Astrocyte of the hippocampus (primary cell): ENCODE measurements around the gene PFKFB3.
A peak's percentile ranks its signal among the peaks of the same experiment; 100 is the strongest.
"Not testable (repeated sequence)": the region's sequence is repeated elsewhere in the genome, so short reads cannot be mapped to it uniquely, and the experiment has no call there.

Source experiments
- DNase-seq: peaks from one replicate; pipeline ENCODE4 v3.0.0; 2011; ENCODE audit warnings: low read depth, low spot score

The PFKFB3 gene

DNA sequence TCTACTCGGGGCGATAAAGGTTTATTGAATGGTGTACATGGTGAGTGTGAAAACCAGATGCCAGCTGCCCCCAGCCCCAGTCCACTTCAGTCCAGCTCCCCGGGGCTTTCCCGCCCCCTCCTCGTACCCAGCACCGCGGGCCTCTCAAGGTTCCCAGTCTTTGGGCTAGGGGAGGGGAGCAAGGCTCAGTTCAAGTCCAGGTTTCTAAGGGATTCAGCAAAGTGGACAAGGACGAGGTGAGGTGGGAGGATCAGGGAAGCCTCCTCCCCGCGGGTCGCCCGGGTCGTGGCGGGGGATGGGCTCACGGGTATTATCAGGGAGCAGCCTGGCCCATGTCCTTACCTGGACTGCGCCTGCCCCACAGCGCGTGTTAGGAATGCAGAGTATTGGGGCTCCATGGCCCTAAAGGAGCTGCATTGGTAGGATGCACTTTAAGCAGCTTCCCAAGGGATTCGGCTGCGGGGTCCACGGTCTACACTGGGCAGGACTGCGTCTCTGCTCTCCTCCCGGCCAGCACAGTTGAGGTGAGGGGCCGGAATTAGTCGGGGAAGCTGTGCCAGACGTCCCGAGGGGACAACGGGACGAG, 541 bp upstream of the PFKFB3 start:
- no peak for DNase-seq

DNA sequence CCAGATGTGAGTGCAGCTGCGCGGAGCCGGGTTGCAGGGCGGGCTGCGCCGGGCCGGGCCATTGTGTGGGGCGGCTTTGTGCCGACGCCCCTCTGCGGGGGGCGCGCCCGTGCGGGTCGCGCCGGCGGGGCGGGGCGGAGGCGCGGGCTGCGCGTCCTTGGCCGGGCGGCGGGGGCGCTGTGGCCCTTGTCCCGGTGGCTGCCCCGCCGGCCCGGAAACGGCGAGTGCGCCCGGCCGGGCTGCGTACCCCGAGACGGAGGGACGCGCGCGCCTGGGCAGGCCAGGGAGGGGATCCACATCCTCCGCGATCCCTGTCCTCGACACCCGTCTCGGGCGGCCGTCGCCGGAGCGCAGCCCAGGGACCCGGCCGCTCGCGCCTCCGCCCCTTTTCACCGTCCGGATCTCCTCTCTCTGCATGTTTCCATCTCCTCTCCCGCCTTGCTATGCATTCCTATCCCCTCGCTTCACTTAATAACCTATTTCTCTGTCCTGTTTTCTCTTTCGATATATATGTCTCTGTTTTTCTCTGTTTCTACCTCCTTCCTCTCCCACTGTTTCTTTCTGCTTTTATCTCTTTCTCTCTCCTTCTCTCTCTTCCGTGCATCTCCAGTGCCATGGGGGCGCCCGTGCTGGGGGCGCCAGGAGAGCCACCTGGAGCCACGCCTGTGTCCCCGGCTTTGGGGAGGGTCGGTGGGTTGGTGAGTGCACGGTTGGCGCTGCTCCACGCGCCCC, 765 bp downstream of the PFKFB3 start:
- peak; percentile 89 for DNase-seq

DNA sequence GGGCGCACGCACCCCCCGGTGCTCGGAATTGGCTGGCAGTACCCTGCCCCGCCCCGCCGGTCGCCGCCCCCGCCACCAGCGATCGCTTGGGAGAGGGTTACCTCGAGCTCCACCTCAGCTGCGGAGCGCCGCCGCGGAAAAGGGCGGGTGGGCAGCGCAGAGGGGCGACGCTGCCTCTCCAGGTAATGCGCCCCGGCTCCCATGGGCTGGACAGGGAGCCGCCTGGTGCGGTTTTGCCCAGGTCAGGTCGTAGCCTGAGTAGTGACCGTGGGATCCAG, 1.3 kb downstream of the PFKFB3 start:
- peak; percentile 66 for DNase-seq

DNA sequence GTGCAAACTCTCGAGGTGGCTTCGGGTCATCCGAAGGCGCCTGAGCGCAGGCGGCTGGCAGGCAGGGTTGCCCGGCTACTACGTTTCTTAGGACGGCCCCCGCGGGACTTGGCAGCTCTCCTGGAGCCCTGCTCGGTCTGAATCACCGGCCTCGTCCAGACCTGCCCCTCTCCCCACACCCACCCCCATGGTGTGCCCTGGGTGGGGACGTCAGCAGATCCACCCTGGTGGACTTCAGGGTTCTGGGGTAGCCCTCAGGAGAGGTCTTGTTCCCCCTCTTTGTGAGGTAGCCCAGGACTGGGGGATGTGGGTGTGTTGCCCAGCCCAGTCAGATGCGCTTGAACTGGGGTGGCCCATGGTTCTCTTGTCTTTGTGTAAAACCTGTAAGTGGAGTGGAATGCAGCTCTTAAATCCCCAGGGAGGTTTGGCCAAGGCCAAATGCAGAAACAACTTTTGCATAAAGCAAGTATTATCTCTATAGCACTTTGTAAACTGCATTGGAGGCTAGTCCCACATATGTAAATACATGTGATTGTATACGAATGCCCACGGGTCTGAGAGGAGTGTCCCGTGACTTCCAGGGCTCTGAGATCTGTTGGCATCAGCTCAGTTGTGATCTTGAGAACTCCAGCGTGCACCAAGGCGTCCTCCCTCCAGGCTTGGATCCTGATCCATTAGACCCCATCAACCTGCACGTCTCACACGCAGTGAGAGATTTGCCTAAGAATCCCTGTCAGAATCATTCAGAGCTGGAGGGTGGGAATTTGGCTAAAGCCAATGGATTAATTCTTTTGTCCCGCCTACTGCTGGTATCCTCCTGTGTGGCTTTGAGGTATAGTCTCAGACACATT, 1.8 kb downstream of the PFKFB3 start:
- DNase-seq: peak; percentile 92

DNA sequence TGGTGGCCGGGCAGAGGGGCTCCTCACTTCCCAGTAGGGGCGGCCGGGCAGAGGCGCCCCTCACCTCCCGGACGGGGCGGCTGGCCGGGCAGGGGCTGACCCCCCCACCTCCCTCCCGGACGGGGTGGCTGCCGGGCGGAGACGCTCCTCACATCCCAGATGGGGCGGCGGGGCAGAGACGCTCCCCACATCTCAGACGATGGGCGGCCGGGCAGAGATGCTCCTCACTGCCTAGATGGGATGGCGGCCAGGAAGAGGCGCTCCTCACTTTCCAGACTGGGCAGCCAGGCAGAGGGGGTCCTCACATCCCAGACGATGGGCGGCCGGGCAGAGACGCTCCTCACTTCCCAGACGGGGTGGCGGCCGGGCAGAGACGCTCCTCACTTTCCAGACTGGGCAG, 3.8 kb downstream of the PFKFB3 start:
- DNase-seq: not testable (repeated sequence)

DNA sequence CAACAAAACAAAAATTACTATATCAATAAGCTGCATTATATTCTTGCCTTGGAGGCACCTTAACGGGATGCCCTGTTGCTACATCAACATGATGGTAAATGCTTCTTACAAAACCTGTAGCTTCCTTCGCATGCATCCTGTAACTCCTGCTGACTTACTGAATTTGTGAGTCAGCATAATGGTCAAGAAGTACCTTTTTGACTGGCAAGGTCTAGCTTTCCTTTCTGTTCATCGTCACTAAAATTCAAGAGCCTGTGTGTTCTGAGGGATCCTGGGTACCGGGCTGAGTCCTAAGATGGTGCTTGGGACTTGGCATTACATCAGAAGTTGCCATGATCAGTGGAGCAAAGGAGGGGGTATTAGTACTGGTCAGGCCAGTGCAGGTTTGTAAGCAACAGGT, 4.9 kb downstream of the PFKFB3 start:
- no peak for DNase-seq

DNA sequence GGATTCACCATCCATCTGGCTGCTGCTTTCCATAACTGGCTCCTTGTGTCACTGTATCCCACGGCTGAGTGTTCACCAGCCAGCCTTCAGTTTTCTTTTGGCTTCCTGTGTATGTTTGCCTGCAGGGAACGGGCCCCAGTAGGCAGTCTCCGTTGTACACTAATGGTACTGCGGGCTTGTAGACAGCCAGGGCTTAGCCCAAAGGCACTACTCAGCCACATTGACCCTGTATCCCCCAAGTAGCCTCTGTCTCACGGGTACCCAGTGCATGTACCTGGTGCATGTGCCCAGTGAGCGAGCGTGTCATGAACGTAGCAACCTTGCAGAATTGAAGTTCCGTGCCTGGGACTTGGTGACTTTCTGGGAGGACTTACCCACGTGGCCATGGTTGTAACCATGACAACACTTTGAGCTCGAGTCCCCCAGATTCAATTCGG, 6.1 kb downstream of the PFKFB3 start:
- no peak for DNase-seq

DNA sequence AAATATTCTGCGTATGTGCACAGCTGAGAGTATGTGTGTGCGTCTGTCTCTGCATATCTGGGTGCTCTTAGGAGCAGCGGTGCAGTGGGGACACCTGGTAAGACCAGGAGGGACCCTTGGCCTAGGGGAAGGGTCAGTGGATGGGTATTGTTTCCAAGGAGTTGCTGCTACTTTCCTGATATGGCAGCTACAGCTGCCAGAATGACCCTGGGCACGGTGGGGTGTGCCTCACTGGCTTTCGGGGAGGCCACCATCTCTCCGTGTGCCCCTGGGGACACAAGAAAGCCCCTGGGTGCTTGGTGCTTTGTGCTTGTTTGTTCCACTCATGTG, 8.6 kb downstream of the PFKFB3 start:
- no peak for DNase-seq

DNA sequence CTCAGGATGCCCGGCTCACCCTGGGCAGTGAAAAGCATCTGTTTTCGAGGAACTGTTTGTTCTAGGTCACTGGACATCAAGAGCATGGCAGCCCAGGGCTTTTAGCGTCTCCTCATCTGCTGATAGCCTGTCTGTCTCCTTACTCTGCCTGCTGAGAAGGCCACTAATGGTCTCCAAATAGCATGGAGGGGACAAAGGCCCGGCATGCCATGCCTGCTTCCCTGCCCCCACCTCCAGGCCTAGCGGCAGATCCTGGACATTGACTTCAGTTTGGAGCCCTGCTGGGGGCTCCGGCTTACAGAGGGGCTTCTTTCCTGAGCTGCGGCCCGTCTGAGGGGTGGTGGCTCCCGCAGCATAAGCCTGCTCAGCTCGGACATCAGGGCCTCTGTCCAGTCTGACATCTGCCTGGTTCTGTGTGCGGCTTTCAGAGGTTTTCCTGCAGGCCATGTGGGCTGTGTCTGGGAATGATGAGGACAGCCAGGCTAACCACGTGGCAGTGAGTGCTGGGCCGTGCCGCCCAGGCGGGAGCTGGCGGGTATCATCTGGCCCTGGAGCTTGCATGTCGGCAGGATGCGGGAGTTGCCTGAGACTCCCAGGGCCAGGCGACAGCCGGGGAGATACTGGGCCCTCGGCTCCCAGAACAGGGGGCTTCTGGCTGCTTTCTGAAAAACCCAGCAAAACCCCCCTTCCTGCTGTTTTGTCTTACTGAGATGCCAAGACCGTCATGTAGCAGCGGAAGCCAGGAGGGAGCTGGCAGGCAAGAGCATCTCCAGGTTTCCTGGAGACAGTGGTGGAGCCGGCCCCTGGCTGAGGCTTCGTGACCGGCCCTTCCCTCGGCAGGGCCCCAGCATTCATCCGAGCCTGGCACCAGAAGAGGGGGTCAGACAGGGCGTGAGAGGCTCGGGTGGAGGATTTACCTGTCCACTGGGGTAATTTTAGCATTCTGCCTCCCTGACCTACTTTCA, 9.2 kb downstream of the PFKFB3 start:
- DNase-seq: peak; percentile 65

DNA sequence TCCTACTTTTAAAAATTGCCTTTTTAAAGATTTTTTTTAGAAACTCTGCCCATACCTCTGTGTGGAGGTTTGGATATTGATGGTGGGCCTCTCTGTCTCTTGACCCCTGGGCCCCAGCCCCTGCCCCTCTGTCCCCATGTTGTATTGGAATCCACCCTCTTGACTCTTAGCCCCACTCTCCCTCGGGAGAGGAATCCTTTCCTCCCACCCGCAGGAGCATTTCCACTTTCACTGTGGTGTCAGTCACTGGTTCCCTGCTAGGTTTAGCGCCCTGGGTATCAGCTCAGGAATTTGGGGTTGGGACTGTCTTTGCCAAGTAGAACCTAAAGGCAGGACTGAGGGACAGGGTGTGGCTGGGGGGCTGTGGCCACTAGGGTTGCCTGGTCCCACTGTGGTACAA, 10.1 kb downstream of the PFKFB3 start:
- DNase-seq: no peak

DNA sequence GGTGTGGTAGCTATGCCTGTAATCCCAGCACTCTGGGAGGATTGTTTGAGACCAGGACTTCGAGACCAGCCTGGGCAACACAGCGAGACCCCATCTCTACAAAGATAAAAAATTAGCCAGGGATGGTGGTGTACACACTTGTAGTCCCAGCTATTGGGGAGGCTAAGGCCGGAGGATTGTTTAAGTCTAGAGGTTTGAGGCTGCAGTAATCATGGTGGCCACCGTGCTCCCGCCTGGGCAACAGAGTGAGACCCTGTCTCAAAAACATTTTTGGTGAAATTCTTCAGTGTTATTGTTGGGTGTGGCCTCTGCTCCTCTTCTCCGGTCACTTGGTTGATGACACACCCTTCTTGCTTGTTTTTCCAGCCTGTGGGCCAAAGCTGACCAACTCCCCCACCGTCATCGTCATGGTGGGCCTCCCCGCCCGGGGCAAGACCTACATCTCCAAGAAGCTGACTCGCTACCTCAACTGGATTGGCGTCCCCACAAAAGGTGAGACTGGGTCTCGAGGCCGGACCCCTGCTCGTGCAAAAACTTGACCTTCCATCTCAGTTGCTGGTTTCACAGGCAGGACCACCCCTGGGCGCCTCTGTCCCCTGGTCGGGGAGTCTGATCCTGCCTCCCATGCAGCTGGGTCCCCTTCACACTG, 10.6 kb downstream of the PFKFB3 start:
- no peak for DNase-seq

DNA sequence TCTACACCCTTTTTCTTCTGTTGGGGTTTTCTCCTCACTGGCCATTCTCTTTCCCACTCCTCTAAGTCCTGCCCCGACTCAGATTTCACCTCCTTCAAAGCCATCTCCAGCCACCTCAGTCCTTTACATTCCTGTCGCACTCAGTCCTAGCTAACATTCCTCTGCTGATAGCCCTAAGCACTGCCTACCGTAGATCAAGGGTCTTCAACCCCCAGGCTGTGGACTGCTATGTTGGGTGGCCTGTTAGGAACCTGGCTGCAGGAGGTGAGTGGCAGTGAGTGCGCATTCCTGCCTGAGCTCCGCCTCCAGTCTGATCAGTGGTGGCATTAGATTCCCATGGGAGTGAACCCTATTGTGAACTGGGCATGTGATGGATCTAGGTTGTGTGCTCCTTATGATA, 11.2 kb downstream of the PFKFB3 start:
- DNase-seq: no peak

DNA sequence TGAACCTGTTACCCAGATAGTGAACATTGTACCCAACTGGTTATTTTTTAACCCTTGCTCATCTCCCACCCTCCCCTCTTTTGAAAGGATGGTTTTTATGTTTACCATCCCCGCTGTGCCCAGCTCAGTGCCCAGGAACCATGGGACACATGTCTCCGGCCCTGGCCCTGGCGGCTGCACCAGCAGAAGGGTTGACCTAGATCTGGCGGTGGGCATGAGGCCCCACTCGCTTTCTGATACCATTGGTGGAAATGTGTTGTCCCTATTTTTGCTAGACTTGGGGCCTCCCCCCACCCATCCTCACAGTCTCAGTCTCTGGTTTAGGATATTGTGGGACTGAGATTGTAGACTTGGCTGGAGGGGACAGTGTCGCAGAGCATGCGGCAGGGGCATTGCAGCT, 11.9 kb downstream of the PFKFB3 start:
- no peak for DNase-seq

DNA sequence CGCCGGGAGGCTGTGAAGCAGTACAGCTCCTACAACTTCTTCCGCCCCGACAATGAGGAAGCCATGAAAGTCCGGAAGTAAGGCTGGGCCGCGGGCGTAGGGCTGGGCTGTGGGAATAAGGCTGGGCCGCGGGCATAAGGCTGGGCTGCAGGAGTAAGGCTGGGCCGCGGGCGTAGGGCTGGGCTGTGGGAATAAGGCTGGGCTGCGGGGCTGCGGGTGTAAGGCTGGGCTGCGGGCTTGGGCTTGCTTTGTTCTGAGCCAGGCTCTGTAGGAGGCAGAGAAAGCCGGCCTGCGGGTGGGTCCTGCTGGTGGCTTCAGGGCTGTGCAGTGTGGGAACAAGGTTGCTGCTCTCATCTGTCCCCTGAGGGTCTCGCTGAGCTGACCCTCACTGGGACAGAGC, 12.5 kb downstream of the PFKFB3 start:
- DNase-seq: no peak

DNA sequence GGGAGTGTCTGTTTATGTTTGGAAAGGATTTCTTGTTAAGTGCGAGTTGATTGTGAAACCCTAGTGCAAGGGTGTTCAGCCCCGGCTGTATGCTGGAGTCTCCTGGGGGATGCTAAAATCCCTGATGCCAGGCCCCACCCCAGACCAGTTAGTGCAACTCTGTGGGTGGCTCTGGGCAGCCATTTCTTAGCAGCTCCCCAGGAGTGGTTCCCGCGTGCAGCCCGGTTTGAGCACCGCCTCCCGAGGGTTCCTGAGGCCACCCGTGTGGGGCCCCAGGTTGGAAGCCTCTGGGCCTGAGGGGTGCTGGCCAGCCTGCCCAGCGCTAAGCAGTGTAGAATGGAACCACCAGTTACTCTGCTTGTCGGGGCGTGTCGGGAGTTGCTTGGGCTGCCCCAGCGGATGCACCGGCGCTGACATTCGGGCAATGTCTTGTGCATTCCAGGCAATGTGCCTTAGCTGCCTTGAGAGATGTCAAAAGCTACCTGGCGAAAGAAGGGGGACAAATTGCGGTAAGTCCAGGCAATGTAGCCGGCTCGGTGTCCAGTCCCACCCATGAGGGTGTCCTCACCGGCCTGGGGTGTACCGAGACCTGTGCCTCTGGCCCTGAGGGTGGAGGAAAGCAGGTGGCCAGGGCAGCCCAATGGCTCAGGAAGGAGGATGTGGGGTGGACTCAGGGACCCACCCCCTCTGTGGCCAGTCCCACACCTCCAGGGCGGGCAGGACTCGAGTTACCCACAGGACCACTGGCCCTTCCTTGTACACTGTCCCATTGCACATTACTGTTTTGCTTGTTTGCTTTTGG, 13.2 kb downstream of the PFKFB3 start:
- DNase-seq: no peak

DNA sequence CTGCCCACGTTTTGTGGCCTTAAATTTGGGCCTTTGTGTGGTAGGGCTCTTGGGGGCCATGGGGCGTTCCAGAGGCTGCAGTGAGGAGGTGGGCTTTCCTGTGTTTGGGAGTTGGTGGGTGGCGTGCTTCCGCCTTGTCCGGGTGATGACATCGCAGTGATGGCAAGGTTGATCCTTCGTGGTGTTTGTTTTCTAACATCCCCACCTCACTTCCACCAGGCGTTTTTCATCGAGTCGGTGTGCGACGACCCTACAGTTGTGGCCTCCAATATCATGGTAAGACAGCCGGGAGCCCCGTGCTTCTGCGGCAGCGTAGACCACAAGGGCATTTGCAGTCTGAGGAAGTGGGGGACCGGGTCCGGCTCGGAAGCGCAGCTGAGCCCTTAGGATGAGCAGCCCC, 14.2 kb downstream of the PFKFB3 start:
- DNase-seq: no peak

DNA sequence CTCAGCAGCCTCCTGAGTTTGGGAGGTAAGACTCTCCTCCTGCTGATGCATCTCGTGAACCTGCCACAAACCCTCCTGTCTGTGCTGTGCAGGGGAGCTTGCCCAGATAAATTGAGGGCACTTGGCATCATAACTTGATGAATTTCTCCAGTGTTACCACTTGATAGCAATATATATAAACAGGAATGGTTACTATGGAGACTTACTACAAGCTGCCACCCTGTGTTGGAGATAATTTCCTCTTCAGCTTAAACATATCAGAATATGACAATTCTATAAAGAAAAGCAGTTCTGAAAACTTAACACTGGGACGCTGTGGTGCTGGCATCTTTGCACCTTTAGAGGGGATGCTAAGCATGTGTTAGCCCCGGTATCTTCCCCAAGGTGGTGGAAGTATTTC, 14.9 kb downstream of the PFKFB3 start:
- no peak for DNase-seq

DNA sequence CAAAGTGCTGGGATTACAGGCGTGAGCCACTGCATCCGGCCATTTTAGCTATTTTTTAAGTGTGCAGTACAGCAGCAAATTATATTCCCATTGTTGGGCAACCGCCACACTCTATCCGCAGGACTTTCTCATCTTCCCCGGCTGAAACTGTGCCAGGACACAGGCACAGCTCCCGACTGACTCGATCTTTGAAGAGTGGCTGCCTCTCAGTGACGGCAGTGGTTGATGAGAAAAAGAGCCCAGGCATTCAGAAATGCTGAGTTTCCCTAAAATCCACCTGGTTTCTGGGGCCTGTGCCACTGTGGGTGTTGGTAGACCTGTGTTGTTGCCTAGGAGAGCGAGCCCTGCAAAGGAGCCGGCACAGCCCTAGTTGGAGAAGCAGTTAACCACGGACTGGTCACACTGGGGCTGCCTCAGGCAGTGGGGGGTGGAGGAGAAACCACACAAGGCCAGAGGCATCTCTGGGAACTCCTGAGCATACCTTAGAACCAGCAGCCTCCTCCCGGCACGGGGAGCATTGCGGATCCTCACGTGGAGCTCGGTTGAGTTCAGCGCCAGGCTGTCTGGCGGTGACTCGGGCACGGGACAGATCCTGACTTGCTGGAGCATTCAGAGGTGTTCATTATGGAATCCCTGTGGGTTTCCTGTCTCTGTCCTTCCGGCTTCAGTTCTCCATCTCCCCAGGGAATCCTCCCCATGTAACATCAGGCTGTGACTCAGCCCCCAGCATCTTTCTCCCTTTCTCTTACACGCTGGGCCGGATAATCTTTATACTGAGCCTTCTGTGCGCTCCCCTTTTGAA, 16.2 kb downstream of the PFKFB3 start:
- peak; percentile 89 for DNase-seq

DNA sequence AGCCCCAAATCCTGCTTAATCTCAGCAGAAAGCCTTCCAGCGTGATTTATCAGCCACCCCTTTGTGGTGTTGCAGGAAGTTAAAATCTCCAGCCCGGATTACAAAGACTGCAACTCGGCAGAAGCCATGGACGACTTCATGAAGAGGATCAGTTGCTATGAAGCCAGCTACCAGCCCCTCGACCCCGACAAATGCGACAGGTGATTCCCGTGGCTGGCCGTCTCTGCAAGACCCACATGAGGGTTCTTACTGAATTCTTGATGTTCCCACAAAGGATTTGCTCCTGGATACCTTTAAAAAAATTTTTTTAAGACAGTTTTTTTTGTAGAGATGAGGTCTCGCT, 16.7 kb downstream of the PFKFB3 start:
- DNase-seq: no peak
